ENCODE results near the gene CCDC28A.
"Not testable (repeated sequence)": the region's sequence is repeated elsewhere in the genome, so short reads cannot be mapped to it uniquely, and the experiment has no call there.

The CCDC28A gene

GRCh38 chr6:138773177-138774091 lies at the start of gene CCDC28A:
TSS of gene CCDC28A (plus strand) at chr6:138773769. CDS start at chr6:138776121, 2,352 bp downstream.
- H3K36me3 ChIP-seq (ENCODE audit: insufficient read depth, low read length): no peaks in the 10 kb centered on the region
- H3K9ac ChIP-seq (ENCODE audit: insufficient read length): peak within 1 kb of the TSS; percentile 86
- no peaks in the 10 kb centered on the region for H3K9me3 ChIP-seq (ENCODE audit: low read depth, low read length)
- DNase-seq (ENCODE audit: low read depth, low spot score): peak; percentile 93
- H3K27ac ChIP-seq: peak within 1 kb of the TSS; percentile 95
- peak within 1 kb of the TSS; percentile 79 for H3K4me3 ChIP-seq
- TF ChIP-seq EZH2 (IDR thresholded peaks at IDR 0.05) (no peak), POLR2AphosphoS5 (IDR thresholded peaks at IDR 0.05; ENCODE audit: borderline replicate concordance, low read depth, low read length) (peak; percentile 88), FOXP2 (optimal IDR thresholded peaks at IDR 0.05; ENCODE audit: control extremely low read depth, extremely low read length, insufficient read depth) (peak; percentile 96)

- DNase-seq (ENCODE audit: low read depth, low spot score): no peak
- Histone ChIP-seq H3K27ac (no peak overlapping the region), H3K4me3 (no peak overlapping the region), H3K9ac (ENCODE audit: insufficient read length) (no peak overlapping the region), H3K36me3 (ENCODE audit: insufficient read depth, low read length) (no peaks in the 10 kb centered on the region), H3K9me3 (ENCODE audit: low read depth, low read length) (no peaks in the 10 kb centered on the region)
- TF ChIP-seq FOXP2 (optimal IDR thresholded peaks at IDR 0.05; ENCODE audit: control extremely low read depth, extremely low read length, insufficient read depth): no peak
- TF ChIP-seq EZH2 (IDR thresholded peaks at IDR 0.05): no peak
Measured at GRCh38 chr6:138724015-138724414, 49.6 kb upstream of the CCDC28A start.

GRCh38 chr6:138726066-138726756 lies 47.4 kb upstream of the CCDC28A start:
- no peaks in the 10 kb centered on the region for H3K36me3 ChIP-seq (ENCODE audit: insufficient read depth, low read length)
- no peak for TF ChIP-seq FOXP2 (optimal IDR thresholded peaks at IDR 0.05; ENCODE audit: control extremely low read depth, extremely low read length, insufficient read depth)
- TF ChIP-seq EZH2 (IDR thresholded peaks at IDR 0.05): no peak
- TF ChIP-seq POLR2AphosphoS5 (IDR thresholded peaks at IDR 0.05; ENCODE audit: borderline replicate concordance, low read depth, low read length): no peak
- no peak overlapping the region for H3K9ac ChIP-seq (ENCODE audit: insufficient read length)
- no peak overlapping the region for H3K4me3 ChIP-seq
- no peak overlapping the region for H3K27ac ChIP-seq
- H3K9me3 ChIP-seq (ENCODE audit: low read depth, low read length): no peaks in the 10 kb centered on the region
- no peak for DNase-seq (ENCODE audit: low read depth, low spot score)

GRCh38 chr6:138726757-138727097 lies 46.8 kb upstream of the CCDC28A start:
- TF ChIP-seq FOXP2 (optimal IDR thresholded peaks at IDR 0.05; ENCODE audit: control extremely low read depth, extremely low read length, insufficient read depth) (no peak), EZH2 (IDR thresholded peaks at IDR 0.05) (no peak), POLR2AphosphoS5 (IDR thresholded peaks at IDR 0.05; ENCODE audit: borderline replicate concordance, low read depth, low read length) (no peak)
- Histone ChIP-seq H3K36me3 (ENCODE audit: insufficient read depth, low read length) (no peaks in the 10 kb centered on the region), H3K4me3 (no peak overlapping the region)

GRCh38 chr6:138727182-138727581 lies 46.4 kb upstream of the CCDC28A start:
- Histone ChIP-seq H3K27ac (no peak overlapping the region), H3K9ac (ENCODE audit: insufficient read length) (no peak overlapping the region), H3K9me3 (ENCODE audit: low read depth, low read length) (no peaks in the 10 kb centered on the region), H3K36me3 (ENCODE audit: insufficient read depth, low read length) (no peaks in the 10 kb centered on the region), H3K4me3 (no peak overlapping the region)
- no peak for DNase-seq (ENCODE audit: low read depth, low spot score)
- TF ChIP-seq FOXP2 (optimal IDR thresholded peaks at IDR 0.05; ENCODE audit: control extremely low read depth, extremely low read length, insufficient read depth) (no peak), EZH2 (IDR thresholded peaks at IDR 0.05) (no peak), POLR2AphosphoS5 (IDR thresholded peaks at IDR 0.05; ENCODE audit: borderline replicate concordance, low read depth, low read length) (no peak)

More at GRCh38 chr6:138726757-138727097, 46.8 kb upstream of the CCDC28A start:
- Histone ChIP-seq H3K9ac (ENCODE audit: insufficient read length) (no peak overlapping the region), H3K9me3 (ENCODE audit: low read depth, low read length) (no peaks in the 10 kb centered on the region), H3K27ac (no peak overlapping the region)
- no peak for DNase-seq (ENCODE audit: low read depth, low spot score)

- Histone ChIP-seq H3K9me3 (ENCODE audit: low read depth, low read length) (no peaks in the 10 kb centered on the region), H3K36me3 (ENCODE audit: insufficient read depth, low read length) (no peaks in the 10 kb centered on the region), H3K27ac (no peak overlapping the region), H3K9ac (ENCODE audit: insufficient read length) (no peak overlapping the region), H3K4me3 (no peak overlapping the region)
- TF ChIP-seq FOXP2 (optimal IDR thresholded peaks at IDR 0.05; ENCODE audit: control extremely low read depth, extremely low read length, insufficient read depth) (no peak), EZH2 (IDR thresholded peaks at IDR 0.05) (no peak), POLR2AphosphoS5 (IDR thresholded peaks at IDR 0.05; ENCODE audit: borderline replicate concordance, low read depth, low read length) (no peak)
- DNase-seq (ENCODE audit: low read depth, low spot score): no peak
Measured at GRCh38 chr6:138728662-138729061, 44.9 kb upstream of the CCDC28A start.

- not testable (repeated sequence) for H3K27ac ChIP-seq; H3K9me3 ChIP-seq (ENCODE audit: low read depth, low read length); H3K36me3 ChIP-seq (ENCODE audit: insufficient read depth, low read length); DNase-seq (ENCODE audit: low read depth, low spot score); H3K9ac ChIP-seq (ENCODE audit: insufficient read length); H3K4me3 ChIP-seq
Measured at GRCh38 chr6:138730037-138730436, 43.5 kb upstream of the CCDC28A start.

- Histone ChIP-seq H3K9me3 (ENCODE audit: low read depth, low read length) (no peaks in the 10 kb centered on the region), H3K9ac (ENCODE audit: insufficient read length) (no peak overlapping the region), H3K36me3 (ENCODE audit: insufficient read depth, low read length) (no peaks in the 10 kb centered on the region), H3K27ac (no peak overlapping the region), H3K4me3 (no peak overlapping the region)
- TF ChIP-seq POLR2AphosphoS5 (IDR thresholded peaks at IDR 0.05; ENCODE audit: borderline replicate concordance, low read depth, low read length) (no peak), EZH2 (IDR thresholded peaks at IDR 0.05) (no peak), FOXP2 (optimal IDR thresholded peaks at IDR 0.05; ENCODE audit: control extremely low read depth, extremely low read length, insufficient read depth) (no peak)
- DNase-seq (ENCODE audit: low read depth, low spot score): no peak
Measured at GRCh38 chr6:138734585-138734984, 39.0 kb upstream of the CCDC28A start.
